HCT116 (cell line): Measurements from ENCODE around the gene TMED7. TPM values are rescaled to one million over a fixed set of nuclear protein-coding genes. Genes with fewer than 3 reads are reported as not detected.

Source experiments
- ATAC-seq: fragments of 200-7000 bp; cut with Tn5 transposase; 2 replicates; pipeline ENCODE4 v1.9.1; 2020; ENCODE audit warnings: mild to moderate bottlenecking, moderate library complexity
- BruUV-seq: library from RNA; stranded (reverse); fragments of 400-500 nt; replicated peaks from 2 replicates; lab custom pipeline; 2021; lab: Mats Ljungman, UMichigan
- CTCF ChIA-PET: fragments of 300-600 bp; sonication (Branson Sonifier 250); formaldehyde crosslinking; loops from one replicate; lab custom pipeline; 2021; ENCODE audit warnings: antibody characterized with exemption; lab: Charles Lee
- POLR2A ChIA-PET: fragments of 300-600, 350-600 bp; sonication (Branson Sonifier 250); formaldehyde crosslinking; loops from one replicate; lab custom pipeline; 2021; ENCODE audit warnings: antibody characterized with exemption; lab: Charles Lee
- RAD21 ChIA-PET, 2 experiments: fragments of 300-600 bp; sonication (Branson Sonifier 250); formaldehyde crosslinking; loops; one replicate each; lab custom pipeline; 2023; ENCODE audit warnings: low total read pairs in 2 of 2; ENCODE audit not compliant: uncharacterized antibody in 2 of 2, unreplicated experiment in 2 of 2, low non-redundant PET in 1 of 2; lab: Charles Lee
- DNase-seq: peaks from one replicate; pipeline ENCODE4 v3.0.0-alpha.2; 2010; ENCODE audit warnings: low read depth, low spot score
- H2AFZ ChIP-seq: fragments of 200-600 bp; shearing (Covaris generic), sonication (generic); 2 replicates; pipeline ENCODE4 v1.6.1; 2017; ENCODE audit warnings: low read depth, mixed run types, mixed read lengths, antibody characterized with exemption, low read length; ENCODE audit not compliant: poor library complexity, severe bottlenecking
- H3K27ac ChIP-seq: 2 replicates; pipeline ENCODE4 v1.5.1; 2012; ENCODE audit warnings: low read depth, low read length
- H3K27me3 ChIP-seq: fragments of 200-600 bp; sonication (generic); 2 replicates; pipeline ENCODE4 v1.6.1; 2016; ENCODE audit warnings: mixed run types, low read length, mixed read lengths; ENCODE audit not compliant: insufficient read depth
- H3K36me3 ChIP-seq, 2 experiments: fragments of 200-500 bp in 1 of 2; fragments of 200-600 bp in 1 of 2; sonication (Bioruptor generic) in 1 of 2; sonication (generic) in 1 of 2; 2 replicates each; pipeline versions ENCODE4 v1.5.1 to v1.6.1; 2014 to 2016; ENCODE audit warnings: low read length in 2 of 2, inconsistent platforms in 1 of 2, mixed read lengths in 1 of 2, mixed run types in 1 of 2; ENCODE audit not compliant: insufficient read depth in 2 of 2, control insufficient read depth in 1 of 2
- H3K4me1 ChIP-seq, 2 experiments: fragments of 200-600 bp in 1 of 2; sonication (generic) in 1 of 2; 2 replicates each; pipeline versions ENCODE4 v1.5.1 to v1.6.1; 2012 to 2017; ENCODE audit warnings: low read length in 2 of 2, inconsistent platforms in 1 of 2, mild to moderate bottlenecking in 1 of 2, mixed read lengths in 1 of 2, mixed run types in 1 of 2, moderate library complexity in 1 of 2; ENCODE audit not compliant: insufficient read depth in 2 of 2, control insufficient read depth in 1 of 2
- H3K4me2 ChIP-seq: fragments of 200-600 bp; sonication (generic); 2 replicates; pipeline ENCODE4 v1.6.1; 2017; ENCODE audit warnings: mixed run types, low read length, mixed read lengths
- H3K4me3 ChIP-seq, 2 experiments: fragments of 200-600 bp in 1 of 2; sonication (generic) in 1 of 2; replicated peaks in 1 of 2; 2 replicates each; pipeline ENCODE4 v1.5.1; 2011 to 2016; ENCODE audit warnings: low read length in 2 of 2, control low read depth in 1 of 2, low read depth in 1 of 2, mild to moderate bottlenecking in 1 of 2, mixed read lengths in 1 of 2, mixed run types in 1 of 2
- H3K79me2 ChIP-seq: fragments of 200-600 bp; sonication (generic); 2 replicates; pipeline ENCODE4 v1.6.1; 2017; ENCODE audit warnings: mild to moderate bottlenecking, mixed run types, low read length, moderate library complexity, mixed read lengths; ENCODE audit not compliant: insufficient read depth
- H3K9ac ChIP-seq: fragments of 200-600 bp; sonication (generic); 2 replicates; pipeline ENCODE4 v1.6.1; 2016; ENCODE audit warnings: low read length, mixed read lengths
- H3K9me2 ChIP-seq: fragments of 200-600 bp; sonication (generic), shearing (Covaris generic); 2 replicates; pipeline ENCODE4 v1.6.1; 2017; ENCODE audit warnings: mixed run types, mild to moderate bottlenecking, moderate library complexity; ENCODE audit not compliant: insufficient read depth
- H3K9me3 ChIP-seq, 2 experiments: fragments of 200-500 bp in 1 of 2; fragments of 200-600 bp in 1 of 2; sonication (Bioruptor generic) in 1 of 2; sonication (generic) in 1 of 2; 2 replicates each; pipeline ENCODE4 v1.6.1; 2014 to 2017; ENCODE audit warnings: low read length in 2 of 2, mixed read lengths in 2 of 2, inconsistent platforms in 1 of 2, low read depth in 1 of 2, mild to moderate bottlenecking in 1 of 2, mixed run types in 1 of 2, moderate library complexity in 1 of 2; ENCODE audit not compliant: control insufficient read depth in 1 of 2, insufficient read depth in 1 of 2
- H4K20me1 ChIP-seq: fragments of 200-600 bp; sonication (generic), shearing (Covaris generic); 2 replicates; pipeline ENCODE4 v1.6.1; 2017; ENCODE audit warnings: mixed run types, mild to moderate bottlenecking, moderate library complexity; ENCODE audit not compliant: insufficient read depth
- ELF1 ChIP-seq: IDR thresholded peaks from 2 replicates; pipeline ENCODE4 v1.6.1; 2012; ENCODE audit warnings: low read depth, borderline replicate concordance
- FOSL1 ChIP-seq: IDR thresholded peaks from 2 replicates; pipeline ENCODE4 v1.6.1; 2012; ENCODE audit warnings: low read depth
- JUND ChIP-seq: IDR thresholded peaks from 2 replicates; pipeline ENCODE4 v1.6.1; 2012
- POLR2AphosphoS5 ChIP-seq: IDR thresholded peaks from 2 replicates; pipeline ENCODE4 v1.6.1; 2011; ENCODE audit warnings: mild to moderate bottlenecking, low read depth, low read length, moderate library complexity
- RAD21 ChIP-seq: IDR thresholded peaks from 2 replicates; pipeline ENCODE4 v1.6.1; 2012; ENCODE audit warnings: low read depth, mild to moderate bottlenecking
- SP1 ChIP-seq: IDR thresholded peaks from 2 replicates; pipeline ENCODE4 v1.6.1; 2012; ENCODE audit warnings: low read depth
- TCF7L2 ChIP-seq: IDR thresholded peaks from 2 replicates; pipeline ENCODE4 v1.7.0; 2011; ENCODE audit warnings: borderline replicate concordance, inconsistent platforms; ENCODE audit not compliant: insufficient read depth, insufficient read length; ENCODE audit errors: extremely low read depth
- YY1 ChIP-seq: IDR thresholded peaks from 2 replicates; pipeline ENCODE4 v1.6.1; 2011; ENCODE audit warnings: low read length, low read depth, moderate library complexity, mild to moderate bottlenecking; ENCODE audit not compliant: insufficient replicate concordance; ENCODE audit errors: extremely low read depth
- ZFX ChIP-seq: fragments of 450-650 bp; IDR thresholded peaks from 2 replicates; pipeline ENCODE4 v1.6.1; 2017
- intact Hi-C: fragments of 100-400 bp; cut with micrococcal nuclease; formaldehyde crosslinking; loops from 2 replicates; pipeline ENCODE4 v1.10.0; 2022
- total RNA-seq: library from RNA; stranded (reverse); gene quantifications from one replicate; pipeline ENCODE4 v1.2.1, GENCODE V29; 2021; ENCODE audit not compliant: unreplicated experiment
- TF ChIP-seq, protein P1 (sequence below): IDR thresholded peaks from 2 replicates; pipeline ENCODE4 v1.6.1; 2012; ENCODE audit warnings: low read depth

The TMED7 gene
- total RNA-seq, 1 experiment from 2014 or later, result 167 TPM

DNA sequence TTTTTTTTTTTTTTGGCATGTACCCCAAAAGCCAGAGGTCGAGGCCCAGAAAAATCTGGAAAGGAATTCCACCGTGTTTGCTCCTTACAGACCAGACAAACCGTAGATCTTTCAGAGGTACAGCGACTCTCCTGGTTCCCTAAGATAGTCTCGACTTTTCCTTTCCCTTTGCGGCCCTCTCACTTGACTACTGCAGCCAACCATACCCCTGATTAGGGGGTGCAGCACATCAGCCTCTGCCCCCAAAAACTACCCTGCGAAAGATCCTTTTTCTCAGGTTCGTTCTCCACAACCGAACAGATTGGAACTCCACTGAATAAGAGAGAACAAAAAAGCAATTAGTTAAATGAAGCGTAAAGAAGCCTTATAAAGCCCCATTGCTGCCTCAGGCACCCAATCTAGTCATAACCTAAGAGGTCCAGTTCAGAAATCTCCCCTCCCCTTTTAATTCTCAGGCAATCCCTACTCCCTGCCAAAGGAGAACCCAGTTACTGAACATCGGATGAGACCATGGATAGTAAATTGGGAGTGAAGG, 23.2 kb downstream of the TMED7 start (continued):
- TF ChIP-seq YY1, result no peak

DNA sequence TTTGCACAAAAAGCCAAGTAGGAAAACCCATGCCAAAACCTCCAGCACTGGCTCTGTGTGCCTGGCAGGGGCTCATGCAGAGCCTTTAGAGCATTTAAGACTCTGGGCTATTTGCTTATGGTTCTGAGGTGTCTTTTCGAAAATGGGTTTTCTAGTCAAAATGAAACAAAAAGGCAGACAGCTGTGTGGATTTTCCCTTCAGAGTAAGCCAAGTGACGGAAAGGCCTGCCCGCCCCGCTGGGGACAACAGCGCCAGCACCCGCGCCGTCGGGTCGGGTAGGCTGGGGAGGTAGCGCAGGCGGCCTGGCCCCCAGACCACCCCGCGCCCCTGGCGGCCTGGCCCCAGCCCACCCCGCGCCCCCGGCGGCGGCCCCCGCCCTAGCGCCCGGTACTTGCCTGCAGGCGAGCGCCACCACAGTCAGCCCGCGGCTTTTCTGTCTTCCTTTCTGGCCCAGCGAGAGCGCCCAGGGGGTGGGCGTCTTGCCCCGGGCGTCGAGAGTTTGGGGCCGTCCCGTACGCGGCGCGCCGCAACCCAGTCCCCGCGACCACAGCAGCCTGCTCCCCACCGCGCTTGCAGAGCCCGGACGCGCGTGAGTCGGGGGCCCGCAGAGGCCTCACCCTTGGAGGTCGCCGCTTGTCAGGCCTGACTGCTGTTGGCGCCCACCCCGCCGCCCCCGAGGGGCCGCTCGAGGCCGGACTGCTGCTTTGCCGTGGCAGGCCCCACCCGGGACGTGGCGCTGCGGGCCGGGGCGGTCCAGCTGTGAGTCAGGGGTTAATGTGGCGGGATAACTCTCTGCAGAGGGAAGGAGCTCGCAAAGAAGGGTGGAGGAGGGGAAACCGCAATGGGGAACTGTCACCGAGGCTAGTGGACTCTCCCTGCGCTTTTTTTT, 23.9 kb downstream of the TMED7 start, which contains the start of gene TICAM2:
TSS of gene TICAM2 (minus strand) at position 779 of the 890 bp plus-strand sequence. CDS start 21,223 bp downstream, outside the sequence.
- Histone ChIP-seq H3K4me3 (no peak within 1 kb of the TSS), H3K9me2 (no peaks in the 10 kb centered on the region), H4K20me1 (0 out of 2 replicates have a peak, but pooled peaks cover 4% of the 10 kb centered on the region), H3K36me3 (peaks cover 7 to 12% of the 10 kb centered on the region in 2 experiments), H3K9me3 (no peaks in the 10 kb centered on the region), H3K4me2 (no peak within 1 kb of the TSS), H3K79me2 (peaks cover 28% of the 10 kb centered on the region), H3K27ac (no peak within 1 kb of the TSS), H3K9ac (no peak within 1 kb of the TSS), H3K4me1 (no peaks in the 10 kb centered on the region), H2AFZ (no peak within 1 kb of the TSS), H3K27me3 (no peaks in the 10 kb centered on the region)
- ATAC-seq (no peak), DNase-seq (no peak)
- ChIA-PET CTCF (no interaction called here), RAD21 (no interaction called here), POLR2A (interaction anchor here (0.6 kb wide), 1 partner anchor 439 kb away, joined by 3 read pairs; no protein-coding TSS in a partner anchor)
- no TSS peak for BruUV-seq
- intact Hi-C loops, result no loop called here
- TF ChIP-seq POLR2AphosphoS5 (0 out of 2 replicates have a peak, but pooled peaks have one; percentile 7), SP1 (no peak)

DNA sequence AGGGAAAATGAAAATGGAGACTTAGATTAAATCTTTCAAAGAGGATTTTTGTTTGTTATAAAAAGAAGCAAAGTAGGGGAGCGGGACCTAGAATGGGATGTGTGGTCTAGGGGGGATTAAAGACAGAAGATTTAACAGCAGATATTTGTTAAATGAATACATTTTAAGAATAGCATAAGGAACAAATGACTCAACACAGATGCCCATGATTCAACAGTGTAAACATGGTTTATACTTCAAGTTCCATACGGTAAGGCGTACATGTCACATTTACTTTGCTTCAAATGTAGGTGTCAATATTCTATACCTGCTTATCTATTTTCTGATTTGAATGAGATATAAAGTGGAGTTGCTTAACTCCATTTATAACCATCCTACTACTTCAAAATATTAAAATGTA, 25.1 kb downstream of the TMED7 start:
- no peak for ATAC-seq
- no peak overlapping the region for H3K4me2 ChIP-seq
- CTCF ChIA-PET, result no interaction called here
- TF ChIP-seq TCF7L2, result no peak
- no peak for TF ChIP-seq ELF1
- TF ChIP-seq FOSL1, result no peak
- TF ChIP-seq, protein P1, sequence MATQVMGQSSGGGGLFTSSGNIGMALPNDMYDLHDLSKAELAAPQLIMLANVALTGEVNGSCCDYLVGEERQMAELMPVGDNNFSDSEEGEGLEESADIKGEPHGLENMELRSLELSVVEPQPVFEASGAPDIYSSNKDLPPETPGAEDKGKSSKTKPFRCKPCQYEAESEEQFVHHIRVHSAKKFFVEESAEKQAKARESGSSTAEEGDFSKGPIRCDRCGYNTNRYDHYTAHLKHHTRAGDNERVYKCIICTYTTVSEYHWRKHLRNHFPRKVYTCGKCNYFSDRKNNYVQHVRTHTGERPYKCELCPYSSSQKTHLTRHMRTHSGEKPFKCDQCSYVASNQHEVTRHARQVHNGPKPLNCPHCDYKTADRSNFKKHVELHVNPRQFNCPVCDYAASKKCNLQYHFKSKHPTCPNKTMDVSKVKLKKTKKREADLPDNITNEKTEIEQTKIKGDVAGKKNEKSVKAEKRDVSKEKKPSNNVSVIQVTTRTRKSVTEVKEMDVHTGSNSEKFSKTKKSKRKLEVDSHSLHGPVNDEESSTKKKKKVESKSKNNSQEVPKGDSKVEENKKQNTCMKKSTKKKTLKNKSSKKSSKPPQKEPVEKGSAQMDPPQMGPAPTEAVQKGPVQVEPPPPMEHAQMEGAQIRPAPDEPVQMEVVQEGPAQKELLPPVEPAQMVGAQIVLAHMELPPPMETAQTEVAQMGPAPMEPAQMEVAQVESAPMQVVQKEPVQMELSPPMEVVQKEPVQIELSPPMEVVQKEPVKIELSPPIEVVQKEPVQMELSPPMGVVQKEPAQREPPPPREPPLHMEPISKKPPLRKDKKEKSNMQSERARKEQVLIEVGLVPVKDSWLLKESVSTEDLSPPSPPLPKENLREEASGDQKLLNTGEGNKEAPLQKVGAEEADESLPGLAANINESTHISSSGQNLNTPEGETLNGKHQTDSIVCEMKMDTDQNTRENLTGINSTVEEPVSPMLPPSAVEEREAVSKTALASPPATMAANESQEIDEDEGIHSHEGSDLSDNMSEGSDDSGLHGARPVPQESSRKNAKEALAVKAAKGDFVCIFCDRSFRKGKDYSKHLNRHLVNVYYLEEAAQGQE, result no peak
- no peak for TF ChIP-seq ZFX
- TF ChIP-seq YY1, result no peak
- TF ChIP-seq JUND, result no peak
- no peak for TF ChIP-seq POLR2AphosphoS5
- no peak for TF ChIP-seq RAD21

More for the DNA sequence above, 25.1 kb downstream of the TMED7 start:
- no peaks in the 10 kb centered on the region for H3K9me2 ChIP-seq
- intact Hi-C loops, result no loop called here
- ChIA-PET POLR2A (no interaction called here), RAD21 (no interaction called here)
- no peaks in the 10 kb centered on the region for H3K9me3 ChIP-seq
- H3K9ac ChIP-seq, result no peak overlapping the region
- H3K36me3 ChIP-seq, result peaks cover 7% of the 10 kb centered on the region in 2 experiments; a peak in 3 of 4 replicates
- no peak overlapping the region for H3K4me3 ChIP-seq
- peaks cover 16% of the 10 kb centered on the region for H3K79me2 ChIP-seq
- no peak overlapping the region for H3K27ac ChIP-seq
- 0 out of 2 replicates have a peak, but pooled peaks cover 3% of the 10 kb centered on the region for H4K20me1 ChIP-seq
- BruUV-seq, result no TSS peak
- H3K4me1 ChIP-seq, result no peaks in the 10 kb centered on the region
- H2AFZ ChIP-seq, result no peak overlapping the region
- no peak for DNase-seq
- no peaks in the 10 kb centered on the region for H3K27me3 ChIP-seq
